ENCODE results near the gene ZNF736. TPM values are rescaled to one million over a fixed set of nuclear protein-coding genes. Genes with fewer than 3 reads are reported as not detected.

Gene ZNF736
- total RNA-seq, 2 experiments from 2014 or later = 68.4 to 90.2 TPM

DNA sequence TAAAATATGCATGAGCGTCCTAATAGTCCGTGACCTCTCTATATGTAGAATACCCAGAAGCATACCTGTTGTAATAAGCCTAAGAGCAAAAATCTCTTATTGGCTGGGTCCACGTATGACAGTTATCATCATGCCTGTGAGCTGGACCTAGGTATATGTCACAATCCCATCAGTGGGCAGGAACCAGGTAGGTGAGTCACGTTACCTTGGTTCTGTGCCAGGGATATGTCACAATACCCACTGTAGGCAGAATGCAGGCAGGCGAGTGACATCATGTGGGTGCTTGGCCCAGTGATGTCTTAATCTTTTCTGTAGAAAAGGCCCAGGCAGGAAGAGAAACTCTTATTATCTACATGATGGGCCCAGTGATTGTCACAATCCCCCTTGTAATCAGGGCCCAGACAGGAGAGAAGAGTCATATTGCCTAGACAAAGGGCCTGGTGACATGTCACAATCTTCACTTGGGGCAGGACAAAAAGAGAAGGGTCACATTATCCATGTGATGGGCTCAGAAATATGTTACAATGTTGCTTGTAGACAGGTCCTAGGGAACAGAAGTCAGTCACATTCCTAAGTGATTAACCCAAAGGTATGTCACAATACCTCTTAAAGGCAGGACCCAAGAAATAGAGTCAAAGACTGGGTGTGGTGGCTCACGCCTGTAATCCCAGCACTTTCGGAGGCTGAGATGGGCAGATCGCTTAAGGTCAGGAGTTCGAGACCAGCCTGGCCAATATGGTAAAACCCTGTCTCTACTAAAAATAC is 12.9 kb upstream of the ZNF736 start:
- no peak overlapping the region for H2AFZ ChIP-seq (ENCODE audit: low read length)
- ChIA-PET CTCF (ENCODE audit: unreplicated experiment) (no interaction called here), POLR2A (interaction anchor here (10.2 kb wide), 1 partner anchor 17 kb away, joined by 115 read pairs; the partner anchor contains the start of gene ZNF736)
- H3K4me3 ChIP-seq (ENCODE audit: low read depth, low read length, poor library complexity, severe bottlenecking) = no peak overlapping the region
- DNase-seq (ENCODE audit: low spot score) = no peak
- H3K27ac ChIP-seq (ENCODE audit: low read depth, low read length, poor library complexity, severe bottlenecking) = no peak overlapping the region
- TF ChIP-seq, protein P1, sequence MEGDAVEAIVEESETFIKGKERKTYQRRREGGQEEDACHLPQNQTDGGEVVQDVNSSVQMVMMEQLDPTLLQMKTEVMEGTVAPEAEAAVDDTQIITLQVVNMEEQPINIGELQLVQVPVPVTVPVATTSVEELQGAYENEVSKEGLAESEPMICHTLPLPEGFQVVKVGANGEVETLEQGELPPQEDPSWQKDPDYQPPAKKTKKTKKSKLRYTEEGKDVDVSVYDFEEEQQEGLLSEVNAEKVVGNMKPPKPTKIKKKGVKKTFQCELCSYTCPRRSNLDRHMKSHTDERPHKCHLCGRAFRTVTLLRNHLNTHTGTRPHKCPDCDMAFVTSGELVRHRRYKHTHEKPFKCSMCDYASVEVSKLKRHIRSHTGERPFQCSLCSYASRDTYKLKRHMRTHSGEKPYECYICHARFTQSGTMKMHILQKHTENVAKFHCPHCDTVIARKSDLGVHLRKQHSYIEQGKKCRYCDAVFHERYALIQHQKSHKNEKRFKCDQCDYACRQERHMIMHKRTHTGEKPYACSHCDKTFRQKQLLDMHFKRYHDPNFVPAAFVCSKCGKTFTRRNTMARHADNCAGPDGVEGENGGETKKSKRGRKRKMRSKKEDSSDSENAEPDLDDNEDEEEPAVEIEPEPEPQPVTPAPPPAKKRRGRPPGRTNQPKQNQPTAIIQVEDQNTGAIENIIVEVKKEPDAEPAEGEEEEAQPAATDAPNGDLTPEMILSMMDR (conservative IDR thresholded peaks at IDR 0.05; ENCODE audit: low read length) = no peak
- TF ChIP-seq EZH2phosphoT487 (IDR thresholded peaks at IDR 0.05; ENCODE audit: borderline replicate concordance, low read depth, low read length) = no peak
- intact Hi-C loops (cut with micrococcal nuclease; ENCODE audit: unreplicated experiment) = loop anchor here (10.0 kb wide), 1 partner anchor 64 kb away; no protein-coding TSS in a partner anchor
- no peaks in the 10 kb centered on the region for H4K20me1 ChIP-seq (ENCODE audit: insufficient read depth, low read length)
- no peak overlapping the region for H3K4me2 ChIP-seq (ENCODE audit: low read length)
- peaks cover under 1% of the 10 kb centered on the region; the same call in 1 of the 2 replicates for H3K79me2 ChIP-seq (ENCODE audit: insufficient read depth, low read depth, low read length)
- H3K36me3 ChIP-seq (ENCODE audit: insufficient read depth, low read length) = no peaks in the 10 kb centered on the region
- no peaks in the 10 kb centered on the region for H3K9me3 ChIP-seq (ENCODE audit: low read length)
- peaks cover 17% of the 10 kb centered on the region for H3K4me1 ChIP-seq (ENCODE audit: insufficient read depth, low read length, poor library complexity, severe bottlenecking)
- no TSS peak for BruUV-seq (replicated peaks)
- H3K9me2 ChIP-seq (ENCODE audit: insufficient read depth, low read length) = no peaks in the 10 kb centered on the region

DNA sequence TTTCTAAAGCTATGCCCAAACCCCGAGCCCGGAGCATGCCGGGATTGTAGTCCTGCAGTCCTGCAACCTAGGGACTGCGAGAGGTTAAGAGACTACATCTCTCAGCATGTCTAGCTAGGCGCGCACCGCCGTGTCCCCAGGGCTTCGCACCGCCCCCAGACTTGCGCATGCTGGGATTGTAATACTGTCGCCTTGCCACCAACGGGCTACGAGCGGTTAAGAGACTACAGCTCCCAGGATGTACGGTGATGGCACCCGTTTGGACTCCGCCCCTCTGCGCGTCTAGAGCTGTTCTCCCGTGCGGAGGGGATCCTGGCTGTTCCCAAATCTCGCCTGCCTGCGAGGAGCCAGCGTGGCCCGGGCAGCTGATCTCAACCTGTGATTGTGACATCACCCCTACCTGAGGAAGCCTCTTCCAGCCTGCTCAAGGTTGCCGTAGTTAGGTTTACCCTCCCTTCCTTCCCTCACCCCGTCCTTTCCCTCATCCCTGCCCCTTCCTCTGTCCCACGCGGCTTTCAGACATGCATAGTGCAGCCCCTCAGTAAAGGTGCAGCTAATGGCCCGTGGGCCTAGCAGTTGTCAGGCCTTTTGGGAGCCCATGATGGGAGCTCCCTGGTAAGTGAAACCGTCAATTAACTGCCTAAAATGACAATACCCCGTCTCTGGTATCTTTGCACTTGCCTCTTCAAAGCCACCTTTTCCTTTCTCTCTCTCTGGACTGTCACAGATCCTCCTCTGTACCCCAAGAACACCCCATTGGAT is 6.3 kb upstream of the ZNF736 start:
- Histone ChIP-seq H2AFZ (ENCODE audit: low read length) (peak overlapping the region; percentile 93), H3K79me2 (ENCODE audit: insufficient read depth, low read depth, low read length) (peaks cover 27% of the 10 kb centered on the region; the same call in 1 of the 2 replicates), H4K20me1 (ENCODE audit: insufficient read depth, low read length) (no peaks in the 10 kb centered on the region), H3K9me2 (ENCODE audit: insufficient read depth, low read length) (no peaks in the 10 kb centered on the region), H3K4me3 (ENCODE audit: low read depth, low read length, poor library complexity, severe bottlenecking) (peak overlapping the region; percentile 91), H3K27ac (ENCODE audit: low read depth, low read length, poor library complexity, severe bottlenecking) (peak overlapping the region; percentile 91), H3K4me2 (ENCODE audit: low read length) (peak overlapping the region; percentile 95), H3K9me3 (ENCODE audit: low read length) (no peaks in the 10 kb centered on the region), H3K36me3 (ENCODE audit: insufficient read depth, low read length) (peaks cover 11% of the 10 kb centered on the region), H3K4me1 (ENCODE audit: insufficient read depth, low read length, poor library complexity, severe bottlenecking) (peaks cover 38% of the 10 kb centered on the region)
- CTCF ChIA-PET (ENCODE audit: unreplicated experiment) = interaction anchor here (1.0 to 1.1 kb wide), 2 partner anchors 10 to 14 kb away, joined by 3 to 6 read pairs; no protein-coding TSS in a partner anchor
- TF ChIP-seq, protein P1 (conservative IDR thresholded peaks at IDR 0.05; ENCODE audit: low read length) = no peak
- peak; percentile 98 for DNase-seq (ENCODE audit: low spot score)
- TSS peak; percentile 88 for BruUV-seq (replicated peaks)
- intact Hi-C loops (cut with micrococcal nuclease; ENCODE audit: unreplicated experiment) = loop anchor here (2.0 to 10.0 kb wide), 5 partner anchors 57 to 601 kb away; no protein-coding TSS in a partner anchor
- POLR2A ChIA-PET = interaction anchor here (0.6 to 10.2 kb wide), 7 partner anchors 10 to 1145 kb away, joined by 3 to 115 read pairs (median 5); partner anchors contain the start of genes ERV3-1, ZNF680 and ZNF736
